GM12864 (cell line): Measurements from ENCODE around the gene TAS2R20.

Experiments
- DNase-seq: peaks from one replicate; pipeline ENCODE4 v3.0.0-alpha.2; 2011; ENCODE audit warnings: low read depth
- H3K4me3 ChIP-seq: 2 replicates; pipeline ENCODE4 v1.5.1; 2011; ENCODE audit warnings: mild to moderate bottlenecking, low read depth, low read length, control low read depth
- TF ChIP-seq, protein P1 (sequence below): IDR thresholded peaks from 2 replicates; pipeline ENCODE4 v1.5.1; 2011; ENCODE audit warnings: low read depth, mild to moderate bottlenecking, moderate library complexity, low read length, control low read depth, inconsistent platforms; ENCODE audit errors: missing control alignments

The TAS2R20 gene

DNA sequence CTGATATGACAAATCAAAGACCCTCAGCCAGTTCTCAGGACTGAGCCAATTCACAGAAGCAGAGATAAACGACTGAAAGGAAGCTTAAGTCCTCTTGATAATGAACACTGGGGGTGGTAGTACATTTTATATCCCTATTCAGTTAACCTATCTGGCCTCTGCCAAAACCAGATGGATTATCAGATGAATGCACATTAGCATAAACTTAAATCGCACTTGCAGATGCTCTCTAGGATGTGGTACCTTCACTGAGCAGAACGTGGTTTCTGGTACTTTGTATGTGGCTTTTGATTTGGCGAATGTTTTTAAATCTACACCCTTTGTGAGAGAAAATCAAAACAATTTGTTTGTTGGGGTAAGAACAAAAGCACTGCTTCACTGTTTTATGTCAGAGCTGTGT, 37.9 kb downstream of the TAS2R20 start:
- DNase-seq, result no peak
- H3K4me3 ChIP-seq, result no peak overlapping the region
- TF ChIP-seq, protein P1, sequence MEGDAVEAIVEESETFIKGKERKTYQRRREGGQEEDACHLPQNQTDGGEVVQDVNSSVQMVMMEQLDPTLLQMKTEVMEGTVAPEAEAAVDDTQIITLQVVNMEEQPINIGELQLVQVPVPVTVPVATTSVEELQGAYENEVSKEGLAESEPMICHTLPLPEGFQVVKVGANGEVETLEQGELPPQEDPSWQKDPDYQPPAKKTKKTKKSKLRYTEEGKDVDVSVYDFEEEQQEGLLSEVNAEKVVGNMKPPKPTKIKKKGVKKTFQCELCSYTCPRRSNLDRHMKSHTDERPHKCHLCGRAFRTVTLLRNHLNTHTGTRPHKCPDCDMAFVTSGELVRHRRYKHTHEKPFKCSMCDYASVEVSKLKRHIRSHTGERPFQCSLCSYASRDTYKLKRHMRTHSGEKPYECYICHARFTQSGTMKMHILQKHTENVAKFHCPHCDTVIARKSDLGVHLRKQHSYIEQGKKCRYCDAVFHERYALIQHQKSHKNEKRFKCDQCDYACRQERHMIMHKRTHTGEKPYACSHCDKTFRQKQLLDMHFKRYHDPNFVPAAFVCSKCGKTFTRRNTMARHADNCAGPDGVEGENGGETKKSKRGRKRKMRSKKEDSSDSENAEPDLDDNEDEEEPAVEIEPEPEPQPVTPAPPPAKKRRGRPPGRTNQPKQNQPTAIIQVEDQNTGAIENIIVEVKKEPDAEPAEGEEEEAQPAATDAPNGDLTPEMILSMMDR, result no peak

DNA sequence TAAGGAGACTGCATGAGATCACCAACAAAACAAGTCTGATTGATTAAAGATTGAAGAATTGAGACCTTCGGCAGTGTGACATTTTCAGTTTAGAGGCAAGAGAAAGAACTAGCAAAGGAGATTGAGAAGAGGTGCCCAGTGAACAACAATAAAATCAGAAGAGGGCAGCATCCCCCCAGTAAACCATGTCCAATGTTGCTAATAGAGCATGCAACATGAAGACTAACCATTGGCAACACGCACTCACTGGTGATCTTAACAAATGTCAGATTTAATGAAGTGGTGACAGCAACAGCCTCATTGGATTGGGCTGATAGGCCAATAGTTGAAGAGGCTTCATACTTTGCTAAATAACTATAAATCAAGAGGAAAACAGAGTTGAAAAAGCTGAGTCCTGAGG, 38.3 kb downstream of the TAS2R20 start:
- no peak overlapping the region for H3K4me3 ChIP-seq
- TF ChIP-seq, protein P1, result no peak
- DNase-seq, result no peak

DNA sequence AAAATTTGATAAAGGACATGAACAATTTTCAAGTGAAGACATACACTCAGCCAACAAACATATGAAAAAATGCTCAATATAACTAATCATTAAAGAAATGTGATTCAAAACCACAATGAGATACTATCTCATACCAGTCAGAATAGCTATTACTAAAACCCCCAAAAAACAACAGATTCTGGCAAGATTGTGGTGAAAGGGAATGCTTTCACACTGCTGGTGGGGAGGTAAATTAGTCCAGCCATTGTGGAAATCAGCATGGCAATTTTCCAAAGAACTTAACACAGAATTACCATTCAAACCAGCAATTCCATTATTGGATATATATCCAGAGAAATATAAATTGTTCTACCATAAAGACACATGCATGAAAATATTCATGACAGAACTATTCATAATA, 40.4 kb downstream of the TAS2R20 start:
- no peak overlapping the region for H3K4me3 ChIP-seq
- DNase-seq, result no peak
- TF ChIP-seq, protein P1, result no peak

DNA sequence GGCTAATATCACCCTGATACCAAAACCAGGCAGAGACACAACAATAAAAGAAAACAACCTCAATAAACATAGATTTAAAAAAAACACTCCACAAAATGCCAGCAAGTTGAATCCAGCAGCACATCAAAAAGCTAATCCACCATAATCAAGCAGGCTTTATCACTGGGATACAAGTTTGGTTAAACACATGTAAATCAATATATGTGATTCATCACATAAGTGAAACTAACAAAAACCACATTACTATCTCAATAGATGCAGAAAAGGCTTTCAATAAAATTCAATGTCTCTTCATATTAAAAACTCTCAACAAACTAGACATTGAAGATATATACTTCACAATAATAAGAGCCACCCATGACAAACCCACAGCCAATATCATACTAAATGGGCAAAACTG, 42.0 kb downstream of the TAS2R20 start:
- no peak for DNase-seq
- TF ChIP-seq, protein P1, result no peak

DNA sequence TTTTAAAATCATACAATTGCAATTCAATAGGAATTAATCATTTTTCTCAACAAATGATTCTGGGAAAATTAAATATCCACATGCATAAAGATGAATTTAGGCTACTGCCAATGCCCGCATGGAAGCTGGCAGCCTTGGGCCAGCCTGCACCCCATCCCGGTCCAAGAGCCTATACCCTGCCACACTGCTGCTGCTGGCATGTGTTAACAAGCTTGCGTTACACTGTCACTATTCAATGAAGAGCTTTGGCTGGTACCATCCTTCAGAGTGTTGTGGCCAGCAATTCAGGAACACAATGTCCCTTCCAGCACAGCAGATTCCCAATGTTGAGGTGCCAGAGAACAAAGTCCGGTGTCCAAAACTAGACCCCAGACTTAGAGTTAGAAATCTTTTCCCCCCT, 45.5 kb downstream of the TAS2R20 start:
- no peak overlapping the region for H3K4me3 ChIP-seq
- no peak for DNase-seq
- TF ChIP-seq, protein P1, result no peak

More for the DNA sequence above, 42.0 kb downstream of the TAS2R20 start:
- no peak overlapping the region for H3K4me3 ChIP-seq
